Stimulated activated CD8-positive, alpha-beta memory T cell treated with anti-CD3 and anti-CD28 coated beads, Interleukin-2, amount 100 ng/mL, for 1 hour (primary cell): ENCODE results near the gene ZBTB5.
A peak's percentile ranks its signal among the peaks of the same experiment; 100 is the strongest.

Source experiments
- DNase-seq, 2 donors: peaks; one replicate each; pipeline ENCODE4 v3.0.0-alpha.2; 2020; ENCODE audit warnings: low read depth in 2 of 2

The ZBTB5 gene

GRCh38 chr9:37424204-37424685 is 41.0 kb downstream of the ZBTB5 start:
- no peak for DNase-seq

GRCh38 chr9:37423508-37423907 is 41.7 kb downstream of the ZBTB5 start:
- DNase-seq: no peak

GRCh38 chr9:37422289-37423104 is 42.8 kb downstream of the ZBTB5 start, which contains the start of gene GRHPR:
Gene GRHPR, plus strand, starts transcription at chr9:37422696. Its CDS starts 55 bp downstream, at chr9:37422751.
- DNase-seq: peak; percentile 72 to 76

- DNase-seq: no peak
Measured at GRCh38 chr9:37421914-37422288, 43.3 kb downstream of the ZBTB5 start.

DNA sequence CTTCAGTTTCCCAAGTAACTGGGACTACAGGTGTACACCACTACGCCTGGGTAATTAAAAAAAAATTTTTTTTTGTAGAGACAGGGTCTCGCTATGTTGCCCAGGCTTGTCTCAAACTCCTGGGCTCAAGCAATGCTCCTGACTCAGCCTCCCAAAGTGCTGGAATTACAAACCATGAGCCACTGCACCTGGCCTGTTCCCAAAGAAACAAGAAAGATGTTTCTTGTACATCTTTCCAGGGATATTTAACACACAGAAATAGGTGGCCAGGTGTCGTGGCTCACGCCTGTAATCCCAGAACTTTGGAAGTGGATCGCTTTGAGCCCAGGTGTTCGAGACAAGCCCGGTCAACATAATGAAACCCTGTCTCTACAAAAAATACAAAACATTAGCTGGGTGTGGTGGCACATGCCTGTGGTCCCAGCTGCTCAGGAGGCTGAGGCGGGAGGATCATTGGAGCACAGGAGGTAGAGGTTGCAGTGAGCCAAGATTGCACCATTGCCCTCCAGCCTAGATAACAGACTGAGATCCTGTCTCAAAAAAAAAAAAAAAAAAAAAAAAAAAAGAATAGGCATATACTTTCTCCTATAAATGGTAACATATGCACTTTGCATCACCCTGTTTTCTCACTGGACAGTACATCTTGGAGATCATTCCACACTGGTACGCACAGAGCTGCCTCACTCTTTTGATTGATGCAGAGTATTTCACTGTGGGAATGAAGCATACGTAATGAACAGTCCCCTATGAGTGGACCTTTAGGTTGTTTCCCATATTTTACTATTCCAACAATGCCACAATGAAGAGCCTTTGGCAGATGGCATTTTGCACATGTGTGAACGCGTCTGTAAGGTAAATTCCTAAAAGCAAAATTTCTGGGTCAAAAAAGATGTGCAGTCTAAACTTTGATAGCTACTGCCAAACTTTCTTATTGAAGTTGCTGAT is 44.7 kb downstream of the ZBTB5 start:
- no peak for DNase-seq

DNA sequence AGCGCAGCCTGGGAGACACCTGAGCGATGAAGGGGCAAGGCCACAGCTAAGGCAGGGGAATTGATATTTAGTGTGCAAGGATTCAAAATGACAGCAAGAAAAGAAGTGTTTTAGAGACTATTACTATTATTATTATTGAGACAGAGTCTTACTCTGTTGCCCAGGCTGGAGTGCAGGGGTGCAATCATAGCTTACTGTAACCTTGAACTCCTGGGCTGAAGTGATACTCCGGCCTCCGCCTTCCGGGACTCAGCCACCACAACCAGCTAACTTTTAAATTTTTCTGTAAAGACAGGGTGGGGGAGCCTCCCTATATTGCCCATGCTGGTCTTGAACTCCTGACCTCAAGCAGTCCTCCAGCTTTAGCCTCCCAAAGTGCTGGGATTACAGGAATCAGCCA is 46.0 kb downstream of the ZBTB5 start:
- DNase-seq: no peak

DNA sequence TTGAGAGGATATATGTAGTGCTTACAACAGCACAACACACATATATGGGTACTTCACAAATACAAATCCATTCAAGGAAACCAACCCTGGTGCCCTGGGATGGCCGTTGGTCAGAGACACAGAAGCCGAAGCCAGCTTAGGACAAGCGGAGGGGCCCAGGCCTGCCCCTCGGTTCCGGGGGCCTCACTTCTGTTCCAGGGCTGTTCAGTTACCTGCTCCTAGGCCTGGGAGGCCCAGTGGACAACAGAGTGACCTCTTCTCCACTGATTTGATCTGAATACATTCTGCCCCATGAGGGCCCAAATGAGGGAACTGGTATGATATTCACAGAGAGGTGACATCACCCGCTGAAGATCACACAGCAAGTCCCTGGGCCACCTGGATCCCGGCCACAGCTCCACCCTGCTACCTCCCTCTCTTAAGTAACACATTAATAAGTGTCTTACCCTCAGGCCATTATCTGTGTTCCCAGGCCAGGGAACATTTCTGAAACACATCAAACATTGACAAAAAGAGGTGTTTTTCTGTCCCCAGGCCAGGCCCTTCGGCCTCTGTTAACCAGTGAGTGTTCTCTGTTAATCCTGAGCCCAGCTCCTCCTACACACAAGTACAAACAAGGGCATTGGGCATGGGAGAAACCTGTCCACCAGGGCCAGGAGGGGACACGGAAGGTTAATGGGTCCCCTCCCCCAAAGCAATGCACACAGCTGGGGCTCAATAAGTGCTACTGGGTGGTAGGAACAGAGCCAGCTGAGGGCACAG is 47.2 kb downstream of the ZBTB5 start:
- DNase-seq: no peak

GRCh38 chr9:37417252-37417803 is 47.9 kb downstream of the ZBTB5 start:
- DNase-seq: no peak

DNA sequence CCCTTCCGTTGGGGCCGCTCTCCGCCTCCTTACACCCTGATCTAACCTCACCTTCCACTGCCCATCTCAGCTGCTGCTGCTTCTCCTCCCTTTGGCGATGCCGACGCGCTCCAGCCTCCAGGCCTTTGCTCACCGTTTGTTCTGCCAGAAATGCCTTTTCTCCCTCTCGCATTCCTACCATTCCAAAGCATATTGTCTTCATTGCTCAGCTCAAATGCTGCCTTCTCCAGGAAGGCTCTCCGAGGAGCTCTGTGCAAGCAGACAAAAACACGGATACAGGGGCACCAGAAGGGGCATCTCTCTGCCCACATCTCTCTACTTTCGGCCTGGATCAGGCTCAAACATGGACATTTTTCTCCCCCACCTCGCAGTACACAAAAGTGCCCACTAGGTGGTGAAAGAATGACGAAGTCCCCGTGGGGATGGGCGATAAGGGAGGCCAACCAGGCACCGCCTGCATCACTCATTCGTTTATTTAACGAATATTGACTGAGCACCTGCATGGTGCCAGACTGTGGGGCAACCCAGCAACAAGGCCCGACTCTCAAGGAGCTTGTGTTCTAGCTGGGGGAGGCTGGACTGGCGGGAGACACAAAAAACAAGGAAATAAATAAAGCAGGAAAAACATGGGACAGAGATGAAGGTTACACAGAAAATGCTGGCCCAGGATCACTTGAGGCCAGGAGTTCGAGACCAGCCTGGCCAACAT is 50.1 kb downstream of the ZBTB5 start:
- peak; percentile 47 to 48 for DNase-seq

DNA sequence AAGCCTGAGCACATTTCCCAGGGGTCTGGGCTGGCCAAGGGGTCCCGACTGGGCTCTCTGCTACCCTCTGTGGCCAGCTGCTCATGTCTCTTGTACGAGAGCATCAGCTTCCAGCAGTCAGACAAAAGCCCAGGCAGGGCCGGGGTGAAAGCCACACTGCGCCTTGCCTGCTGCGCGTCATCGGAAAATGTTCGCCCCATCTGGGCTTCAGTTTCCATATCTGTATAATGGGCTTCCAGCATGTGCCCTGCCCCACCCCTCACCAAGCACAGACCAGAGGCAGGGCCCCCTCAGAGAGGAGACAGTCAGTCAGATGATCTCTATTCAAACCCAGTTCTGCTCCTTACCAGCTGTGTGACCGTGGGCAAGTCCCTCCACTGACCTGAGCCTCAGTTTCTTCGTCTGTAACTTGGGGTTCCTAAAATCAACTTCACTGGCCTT is 50.7 kb downstream of the ZBTB5 start:
- DNase-seq: no peak

GRCh38 chr9:37413311-37413710 is 51.9 kb downstream of the ZBTB5 start:
- no peak for DNase-seq

DNA sequence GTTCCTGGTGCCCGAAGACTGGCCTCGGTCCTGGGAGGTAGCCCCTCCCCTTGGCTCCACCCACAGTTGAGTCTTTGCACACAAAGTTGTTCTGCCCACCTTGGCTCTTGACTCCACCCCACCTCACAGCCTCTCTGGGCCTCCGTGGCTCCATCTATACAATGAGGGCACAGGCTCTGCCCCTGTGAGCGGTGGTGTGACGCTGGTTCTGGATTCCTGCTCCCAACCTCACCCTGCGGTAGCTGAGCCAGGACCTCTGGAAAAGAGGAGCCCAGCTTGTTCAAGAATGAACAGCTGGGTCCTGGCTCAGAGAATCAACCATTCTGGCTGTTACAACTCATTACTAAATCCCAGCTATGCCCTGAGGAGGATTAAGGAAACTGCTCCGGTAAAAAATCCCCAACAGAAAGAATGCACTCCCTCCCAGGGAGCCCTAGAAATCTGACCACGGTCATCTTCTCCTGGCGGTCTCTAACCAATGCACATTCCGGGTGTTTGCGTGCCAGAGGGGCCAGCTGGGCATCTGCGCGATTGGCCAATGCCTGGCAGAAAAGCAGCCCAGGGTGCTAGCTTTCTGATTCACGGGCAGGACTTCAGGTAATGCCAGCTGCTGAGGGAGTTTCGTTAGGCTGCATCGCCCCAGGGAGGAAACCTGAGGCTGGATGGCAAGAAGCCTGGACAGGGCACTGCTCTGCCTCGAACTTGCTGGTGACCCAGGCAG is 52.7 kb downstream of the ZBTB5 start:
- no peak for DNase-seq

GRCh38 chr9:37410969-37411785 is 54.1 kb downstream of the ZBTB5 start:
- DNase-seq: no peak

GRCh38 chr9:37410354-37410861 is 54.8 kb downstream of the ZBTB5 start:
- no peak for DNase-seq

GRCh38 chr9:37408933-37409710 is 56.1 kb downstream of the ZBTB5 start:
- peak; percentile 13 to 34 for DNase-seq

DNA sequence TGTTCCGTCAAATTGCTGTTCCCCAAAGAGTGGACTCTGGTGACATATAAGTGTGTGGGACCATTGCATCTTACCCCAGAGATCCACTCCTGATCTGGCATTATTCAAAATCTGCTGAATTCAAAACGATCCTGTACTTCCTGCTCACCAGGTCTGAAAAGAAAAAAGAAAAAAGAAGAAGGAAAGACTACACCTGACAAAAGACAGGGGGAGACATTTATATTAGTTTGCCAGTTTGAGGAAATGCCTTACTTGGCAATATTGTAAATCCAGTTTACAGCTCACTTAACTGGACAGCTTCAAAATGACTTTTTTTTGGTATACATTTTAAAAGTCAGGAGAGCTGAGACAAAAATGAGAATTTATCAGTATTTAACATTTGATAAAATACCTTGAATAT is 57.8 kb downstream of the ZBTB5 start:
- no peak for DNase-seq

GRCh38 chr9:37406603-37407401 is 58.4 kb downstream of the ZBTB5 start:
- no peak for DNase-seq
